Measurements from ENCODE around the gene LPIN3. TPM values are rescaled to one million over a fixed set of nuclear protein-coding genes. Genes with fewer than 3 reads are reported as not detected.
A peak's percentile ranks its signal among the peaks of the same experiment; 100 is the strongest.

LPIN3 gene
- total RNA-seq, 1 donor from 2014 or later: 17.5 TPM

- no peak for TF ChIP-seq CTCF (conservative IDR thresholded peaks at IDR 0.05)
- DNase-seq (ENCODE audit: extremely low spot score, unreplicated experiment): no peak
- Mint-ChIP-seq H3K27me3 (peaks cover 3% of the 10 kb centered on the region), H3K4me3 (peak overlapping the region; percentile 25), H3K27ac (peak overlapping the region; percentile 14), H3K36me3 (no peaks in the 10 kb centered on the region), H3K4me1 (ENCODE audit: unreplicated experiment) (peaks cover 22% of the 10 kb centered on the region), H3K9me3 (no peaks in the 10 kb centered on the region)
These were observed 10.9 kb upstream of the LPIN3 start for GRCh38 chr20:41329435-41330342.

DNA sequence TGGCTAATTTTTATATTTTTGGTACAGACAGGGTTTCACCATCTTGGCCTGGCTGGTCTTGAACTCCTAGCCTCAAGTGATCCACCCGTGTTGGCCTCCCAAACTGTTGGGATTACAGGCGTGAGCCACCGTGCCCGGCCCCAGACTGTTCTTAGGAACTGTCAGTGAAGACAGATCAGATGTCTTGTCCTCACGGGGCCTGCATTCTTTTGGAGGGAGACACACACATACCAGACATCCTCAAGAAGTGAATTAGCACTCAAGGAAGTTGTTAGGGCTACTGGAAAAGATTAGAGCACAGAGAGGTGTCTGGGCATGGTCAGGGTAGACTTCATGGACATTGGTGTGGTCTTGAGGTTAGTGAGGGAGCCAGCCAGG is 10.3 kb upstream of the LPIN3 start:
- no peak for DNase-seq (ENCODE audit: extremely low spot score, unreplicated experiment)
- peaks cover 22% of the 10 kb centered on the region for H3K4me1 Mint-ChIP-seq (ENCODE audit: unreplicated experiment)
- peaks cover 3% of the 10 kb centered on the region for H3K27me3 Mint-ChIP-seq
- no peaks in the 10 kb centered on the region for H3K36me3 Mint-ChIP-seq
- peak overlapping the region; percentile 27 for H3K27ac Mint-ChIP-seq
- H3K9me3 Mint-ChIP-seq: no peaks in the 10 kb centered on the region
- no peak for TF ChIP-seq CTCF (conservative IDR thresholded peaks at IDR 0.05)
- no peak overlapping the region for H3K4me3 Mint-ChIP-seq

GRCh38 chr20:41330941-41331340 is 9.7 kb upstream of the LPIN3 start:
- H3K4me3 Mint-ChIP-seq: no peak overlapping the region
- DNase-seq (ENCODE audit: extremely low spot score, unreplicated experiment): no peak

DNA sequence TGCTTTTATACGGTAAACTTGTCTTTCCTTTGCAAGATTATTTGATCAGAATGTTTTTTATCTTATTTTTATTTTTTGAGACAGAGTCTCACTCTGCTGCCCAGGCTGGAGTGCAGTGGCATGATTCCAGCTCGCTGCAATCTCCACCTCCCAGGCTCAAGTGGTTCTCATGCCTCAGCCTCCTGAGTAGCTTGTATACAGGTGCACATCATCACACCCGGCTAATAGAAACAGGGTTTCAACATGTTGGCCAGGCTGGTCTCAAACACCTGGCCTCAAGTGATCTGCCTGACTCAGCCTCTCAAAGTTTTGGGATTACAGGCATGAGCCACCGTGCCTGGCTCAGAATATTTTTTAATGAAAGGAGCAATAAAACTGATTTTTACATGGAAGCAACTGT is 8.9 kb upstream of the LPIN3 start:
- H3K27ac Mint-ChIP-seq: no peak overlapping the region
- H3K4me1 Mint-ChIP-seq (ENCODE audit: unreplicated experiment): peaks cover 20% of the 10 kb centered on the region
- no peaks in the 10 kb centered on the region for H3K36me3 Mint-ChIP-seq
- no peak overlapping the region for H3K4me3 Mint-ChIP-seq
- H3K27me3 Mint-ChIP-seq: peaks cover 3% of the 10 kb centered on the region
- H3K9me3 Mint-ChIP-seq: no peaks in the 10 kb centered on the region
- TF ChIP-seq CTCF (conservative IDR thresholded peaks at IDR 0.05): no peak
- DNase-seq (ENCODE audit: extremely low spot score, unreplicated experiment): no peak

More at GRCh38 chr20:41330941-41331340, 9.7 kb upstream of the LPIN3 start:
- Mint-ChIP-seq H3K27ac (no peak overlapping the region), H3K4me1 (ENCODE audit: unreplicated experiment) (peaks cover 22% of the 10 kb centered on the region), H3K9me3 (no peaks in the 10 kb centered on the region), H3K27me3 (peaks cover 3% of the 10 kb centered on the region), H3K36me3 (no peaks in the 10 kb centered on the region)
- TF ChIP-seq CTCF (conservative IDR thresholded peaks at IDR 0.05): no peak

DNA sequence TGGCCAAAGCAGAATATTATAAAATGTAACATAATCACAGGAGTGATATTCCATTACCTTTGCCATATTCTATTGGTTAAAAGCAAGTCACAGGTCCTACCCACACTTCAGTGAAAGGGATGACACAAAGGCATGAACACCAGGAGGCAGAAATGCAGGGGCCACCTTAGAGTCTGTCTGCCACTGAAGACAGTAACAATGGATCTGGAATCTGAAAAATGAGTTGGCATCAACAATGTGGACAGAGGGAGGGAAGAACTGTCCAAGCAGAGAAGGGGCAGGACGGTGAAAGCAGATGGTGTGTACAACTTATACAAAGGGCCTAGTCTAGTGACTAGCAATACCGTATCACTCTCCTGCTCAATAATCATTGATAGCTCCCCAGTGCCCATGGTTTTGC is 6.6 kb upstream of the LPIN3 start:
- Mint-ChIP-seq H3K4me1 (ENCODE audit: unreplicated experiment) (peaks cover 9% of the 10 kb centered on the region), H3K4me3 (no peak overlapping the region), H3K27me3 (no peaks in the 10 kb centered on the region), H3K27ac (no peak overlapping the region), H3K9me3 (no peaks in the 10 kb centered on the region), H3K36me3 (no peaks in the 10 kb centered on the region)
- TF ChIP-seq CTCF (conservative IDR thresholded peaks at IDR 0.05): no peak
- no peak for DNase-seq (ENCODE audit: extremely low spot score, unreplicated experiment)

Data from type B pancreatic cell (in vitro differentiated cells).